AG08396 (cell line): Measurements from ENCODE around the gene TOB1.
"Not testable (repeated sequence)": the region's sequence is repeated elsewhere in the genome, so short reads cannot be mapped to it uniquely, and the experiment has no call there.

Source experiments
- DNase-seq: peaks from one replicate; pipeline ENCODE4 v3.0.0; 2012; ENCODE audit warnings: low spot score, mixed read lengths

The TOB1 gene

GRCh38 chr17:50898369-50899004 is 32.3 kb upstream of the TOB1 start:
- DNase-seq, result no peak

GRCh38 chr17:50894513-50894912 is 28.4 kb upstream of the TOB1 start:
- DNase-seq, result not testable (repeated sequence)

GRCh38 chr17:50893183-50893993 is 27.2 kb upstream of the TOB1 start:
- DNase-seq, result no peak

GRCh38 chr17:50892101-50892776 is 26.1 kb upstream of the TOB1 start:
- no peak for DNase-seq

- DNase-seq, result no peak
Observed at GRCh38 chr17:50891577-50891989, 25.4 kb upstream of the TOB1 start.

- DNase-seq, result no peak
Observed at GRCh38 chr17:50890675-50891516, 24.7 kb upstream of the TOB1 start.

- DNase-seq, result no peak
Observed at GRCh38 chr17:50889528-50890118, 23.5 kb upstream of the TOB1 start.

- DNase-seq, result no peak
Observed at GRCh38 chr17:50887705-50888245, 21.6 kb upstream of the TOB1 start.

GRCh38 chr17:50884439-50885311 is 18.5 kb upstream of the TOB1 start:
- DNase-seq, result no peak

- DNase-seq, result no peak
Observed at GRCh38 chr17:50883850-50884438, 17.8 kb upstream of the TOB1 start.

- DNase-seq, result peak; percentile 61
Observed at GRCh38 chr17:50882851-50883250, 16.7 kb upstream of the TOB1 start.

GRCh38 chr17:50881182-50881581 is 15.0 kb upstream of the TOB1 start:
- DNase-seq, result no peak

GRCh38 chr17:50879086-50879485 is 12.9 kb upstream of the TOB1 start:
- no peak for DNase-seq

GRCh38 chr17:50877838-50878237 is 11.7 kb upstream of the TOB1 start:
- DNase-seq, result no peak

- not testable (repeated sequence) for DNase-seq
Observed at GRCh38 chr17:50877042-50877441, 10.9 kb upstream of the TOB1 start.

- DNase-seq, result no peak
Observed at GRCh38 chr17:50875074-50875473, 8.9 kb upstream of the TOB1 start.

- DNase-seq, result no peak
Observed at GRCh38 chr17:50872710-50873424, 6.7 kb upstream of the TOB1 start.

GRCh38 chr17:50871898-50872297 is 5.7 kb upstream of the TOB1 start:
- DNase-seq, result no peak

GRCh38 chr17:50871364-50871763 is 5.2 kb upstream of the TOB1 start:
- no peak for DNase-seq
